Activated CD4-positive, alpha-beta T cell treated with anti-CD3 and anti-CD28 coated beads for 4 hours (primary cell): ENCODE results near the gene TNFSF9.
A peak's percentile ranks its signal among the peaks of the same experiment; 100 is the strongest.
"Not testable (repeated sequence)": the region's sequence is repeated elsewhere in the genome, so short reads cannot be mapped to it uniquely, and the experiment has no call there.

ENCODE experiments used
- DNase-seq, 2 donors: peaks; one replicate each; pipeline ENCODE4 v3.0.0-alpha.2; 2020

TNFSF9 gene

GRCh38 chr19:6532244-6532999, 1.6 kb downstream of the TNFSF9 start:
- no peak for DNase-seq

DNA sequence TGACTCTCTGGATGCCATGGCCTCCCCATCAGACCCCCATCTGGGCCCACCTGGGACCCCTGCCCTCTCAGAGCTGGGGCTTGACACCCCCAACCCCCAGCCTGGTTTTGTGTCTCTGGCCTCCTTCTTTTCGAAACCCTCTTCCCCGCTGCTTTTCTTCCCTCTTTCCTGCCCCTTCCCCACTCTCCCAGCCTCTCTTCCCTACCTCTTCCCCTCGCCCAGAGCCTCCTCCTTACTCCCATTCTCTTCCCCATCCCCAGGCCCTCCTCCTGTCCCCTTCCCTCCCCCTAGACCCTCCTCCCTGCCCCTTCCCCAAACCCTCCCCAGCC, 2.1 kb downstream of the TNFSF9 start:
- no peak for DNase-seq

- DNase-seq = no peak
These were observed 3.1 kb downstream of the TNFSF9 start for GRCh38 chr19:6533746-6534418.

GRCh38 chr19:6534451-6535093, 3.7 kb downstream of the TNFSF9 start:
- DNase-seq = no peak

DNA sequence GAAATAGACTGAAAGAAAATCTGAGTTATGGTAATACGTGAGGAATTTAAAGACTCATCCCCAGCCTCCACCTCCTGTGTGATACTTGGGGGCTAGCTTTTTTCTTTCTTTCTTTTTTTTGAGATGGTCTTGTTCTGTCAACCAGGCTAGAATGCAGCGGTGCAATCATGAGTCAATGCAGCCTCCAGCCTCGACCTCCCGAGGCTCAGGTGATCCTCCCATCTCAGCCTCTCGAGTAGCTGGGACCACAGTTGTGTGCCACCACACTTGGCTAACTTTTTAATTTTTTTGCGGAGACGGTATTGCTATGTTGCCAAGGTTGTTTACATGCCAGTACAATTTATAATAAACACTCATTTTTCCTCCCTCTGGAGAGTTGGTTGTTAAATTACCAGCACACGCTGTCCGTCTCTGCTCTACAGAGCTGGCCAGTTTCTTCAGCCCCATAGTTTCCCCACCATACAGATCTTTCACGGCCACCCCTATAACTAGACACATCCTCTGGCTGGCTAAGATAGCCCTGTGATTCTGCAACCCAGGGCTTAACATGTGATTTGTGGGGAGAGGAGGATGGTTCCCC, 4.8 kb downstream of the TNFSF9 start:
- DNase-seq = no peak

DNA sequence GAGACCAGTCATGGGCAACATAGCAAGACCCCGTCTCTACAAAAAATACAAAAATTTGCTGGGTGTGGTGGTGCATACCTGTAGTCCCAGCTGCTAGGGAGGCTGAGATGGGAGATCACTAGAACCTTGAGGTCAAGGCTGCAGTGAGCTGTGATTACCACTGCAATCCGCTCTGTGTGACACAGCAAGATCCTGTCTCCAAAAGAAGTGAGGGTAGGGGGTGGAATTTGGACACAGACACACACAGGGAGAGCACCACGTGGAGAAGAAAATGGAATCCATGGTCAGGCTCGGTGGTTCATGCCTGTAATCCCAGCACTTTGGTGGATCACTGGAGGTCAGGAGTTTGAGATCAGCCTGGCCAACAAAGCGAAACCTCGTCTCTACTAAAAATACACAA, 8.7 kb downstream of the TNFSF9 start:
- no peak for DNase-seq

DNA sequence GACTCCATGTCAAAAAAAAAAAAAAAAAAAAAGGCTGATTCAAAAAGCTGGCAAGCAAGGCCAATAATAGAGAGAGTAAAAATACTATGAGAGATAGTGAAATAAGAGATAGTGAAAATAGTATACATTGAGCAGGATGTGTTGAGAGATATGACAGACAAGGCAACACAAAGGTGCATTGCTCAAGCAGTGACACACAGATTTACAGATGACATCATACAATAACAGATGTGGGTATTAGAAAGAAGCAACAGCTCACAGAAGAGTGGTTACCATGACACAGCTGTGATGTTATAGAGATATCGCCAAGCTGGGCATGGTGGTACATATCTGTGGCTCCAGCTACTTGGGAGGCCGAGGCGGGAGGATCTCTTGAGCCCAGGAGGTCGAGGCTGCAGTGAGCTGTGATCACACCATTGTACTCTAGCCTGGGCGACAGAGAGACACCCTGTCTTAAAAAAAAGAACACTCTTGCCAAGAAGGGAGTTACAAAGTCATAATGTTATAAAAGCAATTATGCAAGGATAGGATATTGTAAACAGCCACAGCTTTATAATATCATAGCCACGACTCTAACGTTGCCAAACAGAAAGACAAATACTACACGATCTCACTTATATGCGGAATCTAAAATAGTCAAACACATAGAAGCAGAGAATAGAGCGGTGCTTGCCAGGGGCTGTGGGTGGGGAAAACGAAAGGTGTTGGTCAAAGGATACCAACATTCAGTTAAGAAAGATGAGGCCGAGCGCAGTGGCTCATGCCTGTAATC, 10.3 kb downstream of the TNFSF9 start:
- no peak for DNase-seq

GRCh38 chr19:6543866-6544347, 13.1 kb downstream of the TNFSF9 start:
- no peak for DNase-seq

GRCh38 chr19:6550679-6551078, 19.9 kb downstream of the TNFSF9 start:
- not testable (repeated sequence) for DNase-seq

DNA sequence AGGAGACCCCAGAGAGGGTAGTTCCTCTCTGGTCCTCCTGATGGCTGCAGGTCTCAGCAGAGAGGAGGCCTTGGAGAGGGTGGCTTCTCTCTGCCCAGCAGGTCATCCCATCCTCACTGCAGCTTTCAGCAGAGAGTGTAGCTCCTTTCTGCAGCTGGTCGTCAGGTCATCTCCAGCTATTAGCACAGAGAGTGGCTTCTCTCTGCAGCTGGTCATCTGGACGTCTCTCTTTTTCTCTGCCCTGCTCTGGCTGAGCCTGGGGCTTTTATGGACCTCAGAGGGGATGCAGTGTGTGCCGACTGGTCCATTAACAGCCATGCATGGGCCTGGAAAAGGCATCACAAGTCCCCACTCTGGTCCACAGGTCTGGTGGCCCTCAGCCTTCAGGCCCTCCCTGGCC, 20.3 kb downstream of the TNFSF9 start:
- no peak for DNase-seq

DNA sequence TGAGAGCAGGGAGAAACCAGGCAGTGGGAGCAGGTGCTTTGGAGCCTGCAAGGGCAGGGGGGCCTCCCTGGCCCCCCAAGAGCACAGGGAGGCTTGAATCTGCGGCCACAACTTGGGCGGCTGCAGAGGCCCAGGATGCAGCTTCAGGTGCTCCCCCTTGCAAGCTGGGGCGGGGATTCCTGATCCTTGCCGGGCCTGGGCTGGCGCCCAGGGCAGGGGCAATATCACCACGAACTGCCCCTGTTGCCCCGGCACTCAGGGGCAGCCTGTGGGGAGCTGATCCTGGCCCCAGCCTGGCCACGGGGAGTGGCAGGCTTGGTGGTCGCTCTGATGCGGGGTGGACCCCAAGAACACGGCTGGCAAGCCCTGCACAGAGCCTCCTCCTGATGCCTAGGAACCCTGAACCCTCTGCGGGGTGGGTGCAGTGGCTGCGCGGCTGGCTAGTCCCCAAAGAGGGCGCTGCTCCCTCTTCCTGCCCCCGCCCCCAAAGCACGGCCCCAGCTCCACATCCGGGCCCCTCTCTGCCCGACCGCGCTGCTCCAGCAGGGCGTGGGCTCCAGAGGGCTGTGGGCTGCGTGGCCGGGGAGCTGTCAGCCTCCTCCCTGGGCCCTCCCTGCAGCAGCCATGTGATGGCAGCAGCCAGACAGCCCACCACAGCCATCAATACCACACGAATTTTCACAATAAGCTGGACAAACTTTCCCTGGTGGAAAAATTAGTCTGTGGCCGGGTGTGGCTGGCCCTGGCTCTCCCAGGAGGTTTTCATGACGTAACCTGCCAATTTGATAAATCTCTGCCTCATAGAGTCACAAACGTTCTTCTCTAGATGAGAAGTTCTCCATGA, 21.0 kb downstream of the TNFSF9 start:
- peak; percentile 33 to 46 for DNase-seq

DNA sequence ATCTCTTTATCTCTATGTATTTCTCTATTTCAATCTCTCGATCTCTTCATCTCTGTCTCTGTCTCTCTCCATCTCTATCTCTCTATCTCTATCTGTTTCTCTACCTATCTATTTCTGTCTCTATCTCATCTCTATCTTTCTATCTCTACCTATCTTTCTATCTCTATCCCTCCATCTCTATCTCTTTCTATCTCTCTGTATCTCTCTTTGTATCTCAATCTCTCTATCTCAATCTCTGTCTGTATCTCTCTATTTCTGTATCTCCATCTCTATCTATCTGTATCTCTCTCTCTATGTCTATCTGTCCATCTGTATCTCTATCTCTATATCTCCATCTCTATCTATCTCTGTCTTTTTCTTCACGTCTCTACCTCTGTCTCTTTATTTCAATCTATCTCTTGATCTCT, 25.2 kb downstream of the TNFSF9 start:
- DNase-seq = no peak

- DNase-seq = no peak
These were observed 25.8 kb downstream of the TNFSF9 start for GRCh38 chr19:6556480-6557195.

DNA sequence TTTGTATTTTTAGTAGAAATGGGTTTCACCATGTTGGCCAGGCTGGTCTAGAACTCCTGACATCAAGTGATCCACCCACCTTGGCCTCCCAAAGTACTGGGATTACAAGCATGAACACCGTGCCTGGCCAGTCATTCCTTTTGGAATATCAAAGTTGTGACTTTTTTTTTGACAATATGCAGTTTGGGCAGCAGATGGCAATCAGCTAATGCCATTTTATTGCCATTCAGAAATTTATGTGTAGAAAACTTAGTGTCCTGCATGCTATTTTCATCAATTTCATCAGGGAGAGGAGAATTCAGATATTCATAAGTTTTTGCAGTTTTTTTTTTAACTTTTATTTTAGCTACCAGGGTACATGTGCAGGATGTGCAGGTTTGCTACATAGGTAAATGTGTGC, 31.6 kb downstream of the TNFSF9 start:
- not testable (repeated sequence) for DNase-seq

GRCh38 chr19:6564393-6564792, 33.6 kb downstream of the TNFSF9 start:
- no peak for DNase-seq

DNA sequence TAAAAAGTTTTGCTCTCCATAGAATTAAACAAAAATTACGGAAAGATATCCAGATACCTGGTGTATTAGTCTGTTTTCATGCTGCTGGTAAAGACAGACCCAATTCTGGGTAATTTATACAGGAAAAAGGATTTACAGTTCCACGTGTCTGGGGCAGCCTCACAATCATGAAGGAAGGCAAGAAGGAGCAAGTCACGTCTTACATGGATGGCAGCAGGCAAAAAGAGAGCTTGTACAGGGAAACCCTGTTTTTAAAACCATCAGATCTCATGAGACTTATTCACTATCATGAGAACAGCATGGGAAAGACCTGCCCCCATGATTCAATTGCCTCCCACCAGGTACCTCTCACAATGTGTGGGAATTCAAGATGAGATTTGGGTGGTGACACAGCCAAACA, 35.9 kb downstream of the TNFSF9 start:
- DNase-seq = not testable (repeated sequence)

DNA sequence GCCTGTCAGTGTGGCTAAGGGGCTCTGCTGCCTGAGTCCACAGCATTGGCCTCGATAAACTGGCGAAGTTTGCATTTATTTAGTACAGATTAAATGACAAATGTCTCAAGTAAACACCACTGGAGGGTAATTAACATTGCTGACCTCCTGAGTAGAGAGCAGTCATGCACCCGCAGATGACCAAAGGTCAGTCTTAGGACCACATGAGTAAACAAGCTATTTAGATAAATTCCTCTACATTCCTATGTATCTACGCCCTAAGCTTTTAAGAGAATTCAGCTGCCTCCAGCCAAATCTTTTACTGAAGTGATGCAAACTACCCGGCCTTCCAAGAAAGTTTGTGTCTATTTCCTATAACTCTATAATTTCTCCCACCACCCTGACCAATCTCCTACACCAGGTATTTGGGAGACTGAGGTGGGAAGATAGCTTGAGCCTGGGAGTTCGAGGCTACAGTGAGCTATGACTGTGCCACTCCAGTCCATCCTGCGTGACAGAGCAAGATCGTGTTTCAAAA, 37.2 kb downstream of the TNFSF9 start:
- DNase-seq = no peak

DNA sequence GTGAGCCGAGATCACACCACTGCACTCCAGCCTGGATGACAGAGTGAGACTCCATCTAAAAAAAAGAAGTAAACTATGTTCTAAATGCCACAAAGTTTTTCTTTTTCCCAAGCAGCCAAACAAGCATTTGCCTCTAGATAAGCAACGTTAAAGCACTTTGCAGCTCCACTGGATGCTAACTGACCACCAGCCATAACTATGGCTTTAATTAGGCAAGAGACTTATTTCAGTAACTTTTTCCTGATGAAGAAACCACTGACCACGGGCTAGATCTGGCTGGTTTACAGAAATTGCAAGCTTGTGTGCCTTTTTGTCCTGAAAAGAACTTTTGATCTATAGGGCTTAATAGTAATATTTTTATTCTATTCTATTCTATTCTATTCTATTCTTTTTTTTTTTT, 38.0 kb downstream of the TNFSF9 start:
- DNase-seq = no peak

- no peak for DNase-seq
These were observed 39.9 kb downstream of the TNFSF9 start for GRCh38 chr19:6570764-6571163.

GRCh38 chr19:6571167-6571566, 40.3 kb downstream of the TNFSF9 start:
- no peak for DNase-seq

DNA sequence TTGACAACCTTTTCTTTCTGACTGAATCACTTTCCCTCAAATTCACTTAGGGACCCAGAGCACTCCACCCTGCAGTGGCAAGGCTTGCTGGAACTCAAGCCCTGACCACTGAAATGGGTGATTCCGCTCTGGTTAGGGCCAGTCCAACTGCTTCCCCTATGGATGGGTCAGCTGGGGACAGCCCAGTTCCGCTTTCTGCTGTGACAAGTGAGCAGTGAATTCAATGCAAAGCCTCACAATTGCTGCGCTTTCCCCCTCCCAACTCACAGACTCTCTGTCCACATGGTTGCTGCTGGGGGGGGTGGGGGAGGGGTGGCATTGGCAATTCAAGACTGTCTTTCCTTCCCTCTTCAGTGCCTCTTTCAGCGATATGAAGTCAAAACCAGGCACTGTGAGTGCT, 41.4 kb downstream of the TNFSF9 start:
- DNase-seq = no peak
